Measurements from ENCODE around the gene CDK11A. TPM values are rescaled to one million over a fixed set of nuclear protein-coding genes. Genes with fewer than 3 reads are reported as not detected.
"Not testable (repeated sequence)": the region's sequence is repeated elsewhere in the genome, so short reads cannot be mapped to it uniquely, and the experiment has no call there.

Gene CDK11A
- total RNA-seq, 1 donor from 2014 or later: 35.6 TPM

GRCh38 chr1:1754051-1754815, 30.1 kb upstream of the CDK11A start:
- Histone ChIP-seq H3K4me1 (peaks cover 14% of the 10 kb centered on the region), H3K27ac (no peak overlapping the region), H3K27me3 (no peaks in the 10 kb centered on the region), H3K9me3 (no peaks in the 10 kb centered on the region), H3K36me3 (peaks cover 0 to 49% of the 10 kb centered on the region in 2 donors), H3K4me3 (no peak overlapping the region)
- TF ChIP-seq POLR2A (IDR thresholded peaks at IDR 0.05) (no peak), POLR2AphosphoS5 (IDR thresholded peaks at IDR 0.05; ENCODE audit: insufficient read depth in 1 of 2, low read depth in 1 of 2) (no peak), CTCF (IDR thresholded peaks at IDR 0.05) (no peak)
- no peak for DNase-seq (ENCODE audit: extremely low spot score in 2 of 2)
- intact Hi-C loops (cut with DNase I): no loop called here

GRCh38 chr1:1753607-1754005, 29.4 kb upstream of the CDK11A start:
- Histone ChIP-seq H3K4me1 (peaks cover 8% of the 10 kb centered on the region), H3K9me3 (no peaks in the 10 kb centered on the region), H3K36me3 (peaks cover 0 to 48% of the 10 kb centered on the region in 2 donors), H3K4me3 (no peak overlapping the region), H3K27ac (no peak overlapping the region), H3K27me3 (no peaks in the 10 kb centered on the region)
- intact Hi-C loops (cut with DNase I): no loop called here
- TF ChIP-seq POLR2AphosphoS5 (IDR thresholded peaks at IDR 0.05; ENCODE audit: insufficient read depth in 1 of 2, low read depth in 1 of 2) (no peak), POLR2A (IDR thresholded peaks at IDR 0.05) (no peak), CTCF (IDR thresholded peaks at IDR 0.05) (no peak)
- DNase-seq (ENCODE audit: extremely low spot score in 2 of 2): no peak

- no peak overlapping the region for H3K27ac ChIP-seq
- no peak overlapping the region for H3K4me3 ChIP-seq
- intact Hi-C loops (cut with DNase I): no loop called here
- H3K4me1 ChIP-seq: peaks cover 1% of the 10 kb centered on the region
- H3K27me3 ChIP-seq: no peaks in the 10 kb centered on the region
- H3K36me3 ChIP-seq: peaks cover 0 to 48% of the 10 kb centered on the region in 2 donors
- H3K9me3 ChIP-seq: no peaks in the 10 kb centered on the region
- no peak for TF ChIP-seq CTCF (IDR thresholded peaks at IDR 0.05)
- TF ChIP-seq POLR2A (IDR thresholded peaks at IDR 0.05): no peak
- no peak for TF ChIP-seq POLR2AphosphoS5 (IDR thresholded peaks at IDR 0.05; ENCODE audit: insufficient read depth in 1 of 2, low read depth in 1 of 2)
- no peak for DNase-seq (ENCODE audit: extremely low spot score in 2 of 2)
Observed at GRCh38 chr1:1752636-1753606, 28.8 kb upstream of the CDK11A start.

GRCh38 chr1:1752190-1752589, 28.0 kb upstream of the CDK11A start:
- intact Hi-C loops (cut with DNase I): no loop called here
- no peaks in the 10 kb centered on the region for H3K4me1 ChIP-seq
- H3K9me3 ChIP-seq: no peaks in the 10 kb centered on the region
- TF ChIP-seq POLR2A (IDR thresholded peaks at IDR 0.05) (no peak), POLR2AphosphoS5 (IDR thresholded peaks at IDR 0.05; ENCODE audit: insufficient read depth in 1 of 2, low read depth in 1 of 2) (no peak), CTCF (IDR thresholded peaks at IDR 0.05) (no peak)
- no peak for DNase-seq (ENCODE audit: extremely low spot score in 2 of 2)
- H3K27me3 ChIP-seq: no peaks in the 10 kb centered on the region
- H3K4me3 ChIP-seq: no peak overlapping the region
- no peak overlapping the region for H3K27ac ChIP-seq
- H3K36me3 ChIP-seq: peaks cover 0 to 48% of the 10 kb centered on the region in 2 donors

GRCh38 chr1:1749941-1750340, 25.8 kb upstream of the CDK11A start:
- DNase-seq (ENCODE audit: extremely low spot score in 2 of 2); H3K4me3 ChIP-seq; H3K4me1 ChIP-seq; H3K9me3 ChIP-seq; H3K27me3 ChIP-seq; H3K27ac ChIP-seq; intact Hi-C loops (cut with DNase I): not testable (repeated sequence)
- peaks cover 0 to 27% of the 10 kb centered on the region in 2 donors for H3K36me3 ChIP-seq

All from vagina (tissue), 2 donors.